GM12891 (cell line): Measurements from ENCODE around the gene ESRRB.

Experiments used
- DNase-seq: peaks from one replicate; pipeline ENCODE4 v3.0.0; 2011; ENCODE audit warnings: low spot score; ENCODE audit not compliant: insufficient read length
- FAIRE-seq: peaks from 2 replicates; lab custom pipeline; 2011; peaks lifted over from hg19 to GRCh38; lab: Jason Lieb, UNC
- PAX5 ChIP-seq: IDR thresholded peaks from 2 replicates; pipeline ENCODE4 v1.6.1; 2011; ENCODE audit warnings: low read length, moderate library complexity, mild to moderate bottlenecking; ENCODE audit not compliant: insufficient read depth, severe bottlenecking
- POLR2A ChIP-seq: IDR thresholded peaks from 2 replicates; pipeline ENCODE4 v1.6.1; 2011; ENCODE audit warnings: low read depth, low read length, control low read depth
- POLR2AphosphoS5 ChIP-seq: IDR thresholded peaks from 2 replicates; pipeline ENCODE4 v1.6.1; 2011; ENCODE audit warnings: low read depth, low read length, control low read depth
- POU2F2 ChIP-seq: IDR thresholded peaks from 2 replicates; pipeline ENCODE4 v1.6.1; 2011; ENCODE audit warnings: low read depth, mild to moderate bottlenecking, control low read depth, low read length, moderate library complexity
- SPI1 ChIP-seq: IDR thresholded peaks from 2 replicates; pipeline ENCODE4 v1.6.1; 2011; ENCODE audit warnings: low read depth, low read length, control low read depth
- TAF1 ChIP-seq: IDR thresholded peaks from 2 replicates; pipeline ENCODE4 v1.6.1; 2011; ENCODE audit warnings: low read depth, low read length, control low read depth

Gene ESRRB

DNA sequence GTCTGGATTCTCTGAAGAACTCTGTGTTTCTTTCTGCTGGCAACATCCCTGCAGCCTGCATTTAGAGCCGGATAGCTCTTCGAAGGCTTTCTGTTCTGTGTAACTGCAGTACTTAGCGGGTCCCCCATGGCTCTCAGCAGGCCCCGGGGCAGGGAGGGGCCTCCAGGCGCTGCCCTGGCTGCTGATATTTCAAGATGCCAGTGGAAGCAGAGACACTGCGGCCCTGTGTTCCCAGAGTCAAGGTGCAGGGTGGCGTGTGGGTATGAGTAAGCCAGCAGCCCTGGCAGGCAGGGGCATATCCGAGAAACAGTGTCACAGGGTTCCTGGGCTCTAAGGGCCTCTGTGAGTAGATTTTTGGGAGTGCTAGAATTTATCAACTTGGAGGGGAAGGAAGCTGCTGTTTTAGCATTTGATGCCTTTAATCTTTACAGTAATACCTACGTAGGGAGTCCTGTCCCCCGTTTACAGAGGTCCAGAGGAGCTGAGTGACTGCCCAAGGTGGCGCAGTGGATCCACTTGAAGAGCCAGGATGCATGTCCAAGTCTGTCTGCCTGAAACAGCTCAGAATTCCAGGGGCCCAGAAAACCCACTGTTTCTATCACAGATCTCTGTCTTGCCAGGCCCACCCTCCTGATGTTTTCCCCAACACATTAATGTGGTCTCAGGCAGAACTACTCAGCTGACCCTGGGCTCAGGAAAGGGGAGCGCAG is 16.2 kb downstream of the ESRRB start:
- TF ChIP-seq POU2F2 (no peak), POLR2AphosphoS5 (no peak), PAX5 (no peak), TAF1 (no peak), POLR2A (no peak), SPI1 (no peak)
- no peak for DNase-seq
- FAIRE-seq: no peak

DNA sequence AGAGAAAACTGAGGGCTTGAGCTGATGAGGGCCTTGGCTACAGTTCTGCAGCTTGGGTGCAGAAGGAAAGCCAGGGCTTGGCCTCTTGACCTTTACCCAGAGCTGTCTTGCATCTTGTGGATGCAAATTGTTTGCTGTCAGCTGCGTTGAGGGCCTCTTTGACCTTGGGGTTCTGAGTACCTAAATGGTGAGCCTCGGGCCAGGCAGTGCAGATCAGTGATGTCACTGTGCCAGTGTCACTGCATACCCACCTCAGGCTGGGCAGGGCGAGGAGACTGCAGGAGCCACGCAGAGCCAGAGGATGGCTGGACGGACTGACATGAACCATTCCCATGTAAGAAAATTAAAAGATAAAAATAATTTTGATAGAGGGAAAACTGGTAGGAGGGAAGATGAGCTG is 18.6 kb downstream of the ESRRB start:
- DNase-seq (no peak), FAIRE-seq (no peak)
- TF ChIP-seq PAX5 (no peak), SPI1 (no peak), POLR2A (no peak), POU2F2 (no peak), TAF1 (no peak), POLR2AphosphoS5 (no peak)

DNA sequence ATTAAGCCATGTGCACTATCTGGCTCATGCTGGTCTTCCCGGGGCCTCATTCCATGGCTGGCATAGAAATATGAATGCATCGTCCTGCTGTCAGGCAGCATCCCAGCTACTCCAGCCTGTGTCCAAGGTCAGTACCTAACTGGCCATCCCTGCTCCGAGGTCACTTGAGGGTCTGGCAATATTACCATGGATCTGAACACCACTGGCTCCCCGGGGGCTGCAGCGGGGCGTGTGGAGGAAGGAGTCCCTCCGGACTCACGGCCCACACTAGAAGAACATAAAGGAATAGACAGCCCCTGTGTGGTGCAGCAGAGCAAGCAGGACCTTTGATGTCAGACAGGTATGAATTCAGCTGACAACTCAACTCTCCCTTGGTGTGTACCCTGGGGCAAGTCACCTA is 19.2 kb downstream of the ESRRB start:
- TF ChIP-seq PAX5: no peak
- TF ChIP-seq POLR2A: no peak
- no peak for TF ChIP-seq SPI1
- no peak for TF ChIP-seq POU2F2
- TF ChIP-seq POLR2AphosphoS5: no peak
- no peak for TF ChIP-seq TAF1
- DNase-seq: no peak
- FAIRE-seq: no peak

- FAIRE-seq (no peak), DNase-seq (no peak)
- TF ChIP-seq PAX5 (no peak), POLR2AphosphoS5 (no peak), TAF1 (no peak), POLR2A (no peak), POU2F2 (no peak), SPI1 (no peak)
Observed at GRCh38 chr14:76396714-76397187, 20.8 kb downstream of the ESRRB start.

GRCh38 chr14:76405627-76406026 is 29.7 kb downstream of the ESRRB start:
- DNase-seq (no peak), FAIRE-seq (no peak)
- TF ChIP-seq SPI1 (no peak), PAX5 (no peak), POLR2AphosphoS5 (no peak), POU2F2 (no peak)

- no peak for DNase-seq
- no peak for FAIRE-seq
- no peak for TF ChIP-seq POU2F2
Observed at GRCh38 chr14:76407449-76408150, 31.7 kb downstream of the ESRRB start.

- FAIRE-seq: no peak
- TF ChIP-seq TAF1 (no peak), PAX5 (no peak), POU2F2 (no peak), POLR2AphosphoS5 (no peak), POLR2A (no peak), SPI1 (no peak)
- DNase-seq: no peak
Observed at GRCh38 chr14:76408877-76409276, 32.9 kb downstream of the ESRRB start.

DNA sequence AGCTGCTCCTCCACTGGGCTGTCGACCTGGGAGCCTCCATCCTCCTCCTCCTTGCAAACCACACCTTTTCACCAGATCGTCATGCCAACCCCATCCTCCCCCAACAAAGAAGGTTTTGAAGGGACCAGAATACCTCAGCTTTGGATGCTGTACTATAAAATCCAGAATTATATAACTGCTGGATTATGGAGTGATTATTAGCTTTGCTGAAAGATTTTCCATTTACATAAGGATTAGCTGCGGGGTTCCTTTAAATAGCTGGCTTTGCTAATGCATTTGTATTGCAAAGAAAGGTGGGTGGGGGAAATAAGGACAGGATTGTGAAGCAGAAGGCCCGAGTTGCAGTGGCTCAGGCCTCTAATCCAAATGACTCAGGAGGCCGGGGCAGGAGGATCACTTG is 36.6 kb downstream of the ESRRB start:
- FAIRE-seq: no peak

GRCh38 chr14:76413106-76413961 is 37.4 kb downstream of the ESRRB start:
- DNase-seq: no peak
- TF ChIP-seq POLR2A (no peak), TAF1 (no peak), SPI1 (no peak), POLR2AphosphoS5 (no peak), PAX5 (no peak), POU2F2 (no peak)
- no peak for FAIRE-seq

More for the DNA sequence above, 36.6 kb downstream of the ESRRB start:
- TF ChIP-seq SPI1 (no peak), PAX5 (no peak), POLR2AphosphoS5 (no peak), POU2F2 (no peak), POLR2A (no peak)
- no peak for DNase-seq

- DNase-seq (no peak), FAIRE-seq (no peak)
- no peak for TF ChIP-seq POLR2AphosphoS5
- TF ChIP-seq POU2F2: no peak
- TF ChIP-seq POLR2A: no peak
- no peak for TF ChIP-seq SPI1
Observed at GRCh38 chr14:76413962-76414600, 38.1 kb downstream of the ESRRB start.
